ENCODE measurements around the gene KRTAP5-8. TPM values are rescaled to one million over a fixed set of nuclear protein-coding genes. Genes with fewer than 3 reads are reported as not detected.

Gene KRTAP5-8
- total RNA-seq, 2 experiments from 2014 or later = not detected

DNA sequence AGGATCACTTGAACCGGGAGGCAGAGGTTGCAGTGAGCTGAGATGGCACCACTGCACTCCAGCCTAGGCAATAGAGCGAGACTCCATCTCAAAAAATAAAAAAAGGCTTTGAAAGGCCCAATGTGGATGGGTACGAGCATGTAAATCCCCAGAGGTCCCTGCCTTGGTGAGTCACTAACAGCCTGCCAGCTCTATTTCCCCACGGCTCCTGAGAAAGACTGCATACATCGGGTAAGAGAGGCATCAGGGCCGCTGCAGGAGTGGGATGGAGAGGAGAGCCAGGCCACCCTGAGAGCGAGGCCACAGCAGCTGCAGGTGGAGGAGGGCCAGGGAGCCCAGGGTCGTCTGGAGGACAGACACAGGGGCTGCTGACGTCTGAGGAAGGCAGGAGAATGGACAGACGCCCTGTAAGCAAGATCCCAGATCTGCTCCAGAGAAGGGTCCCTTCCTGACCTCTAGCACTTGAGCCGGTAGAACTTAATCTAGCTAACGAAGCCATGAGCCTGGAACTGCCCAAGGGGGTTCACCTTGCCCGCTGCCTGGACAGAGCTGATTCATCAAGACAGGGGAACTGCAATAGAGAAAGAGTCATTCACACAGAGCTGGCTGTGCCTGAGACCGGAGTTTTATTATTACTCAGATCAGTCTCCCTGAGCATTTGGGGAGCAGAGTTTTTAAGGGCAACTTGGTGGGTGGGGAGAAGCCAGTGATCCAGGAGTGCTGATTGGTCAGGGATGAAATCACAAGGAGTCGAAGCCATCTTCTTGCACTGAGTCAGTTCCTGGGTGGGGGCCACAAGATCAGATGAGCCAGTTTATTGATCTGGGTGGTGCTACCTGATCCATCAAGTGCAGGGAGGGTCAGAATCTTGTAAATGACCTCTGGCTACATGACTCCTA, 5.3 kb downstream of the KRTAP5-8 start:
- H3K27me3 Mint-ChIP-seq = peaks cover 10% of the 10 kb centered on the region

DNA sequence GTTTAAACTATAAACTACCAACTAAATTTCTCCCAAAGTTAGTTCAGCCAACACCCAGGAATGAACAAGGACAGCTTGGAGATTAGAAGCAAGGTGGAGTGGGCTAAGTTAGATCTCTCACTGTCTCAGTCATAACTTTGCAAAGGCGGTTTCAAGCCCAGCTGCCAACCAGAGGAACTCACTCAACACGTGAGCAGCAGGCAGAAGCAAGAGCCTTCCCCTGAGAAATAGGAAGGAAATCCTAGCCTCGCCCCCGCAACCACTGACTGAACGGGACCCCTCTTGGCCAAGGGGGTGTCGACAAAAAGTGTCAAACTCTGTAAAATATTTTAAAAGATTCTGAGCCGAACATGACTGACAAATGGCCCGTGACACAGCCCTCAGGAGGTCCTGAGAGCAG, 6.0 kb downstream of the KRTAP5-8 start:
- H3K9me3 Mint-ChIP-seq = peaks cover 17% of the 10 kb centered on the region
- H3K27me3 Mint-ChIP-seq = peaks cover 10% of the 10 kb centered on the region
- H3K4me3 Mint-ChIP-seq = no peak overlapping the region
- H3K27ac Mint-ChIP-seq = no peak overlapping the region
- no peak for DNase-seq
- no peaks in the 10 kb centered on the region for H3K36me3 Mint-ChIP-seq (ENCODE audit: low read depth)
- peaks cover 1% of the 10 kb centered on the region for H3K4me1 Mint-ChIP-seq
- ChIA-PET CTCF (no interaction called here), POLR2A (no interaction called here)

More for the DNA sequence above, 5.3 kb downstream of the KRTAP5-8 start:
- Mint-ChIP-seq H3K36me3 (ENCODE audit: low read depth) (no peaks in the 10 kb centered on the region), H3K4me1 (peaks cover 1% of the 10 kb centered on the region), H3K27ac (no peak overlapping the region), H3K4me3 (no peak overlapping the region), H3K9me3 (peaks cover 17% of the 10 kb centered on the region)
- no peak for DNase-seq
- POLR2A ChIA-PET = no interaction called here
- CTCF ChIA-PET = no interaction called here

DNA sequence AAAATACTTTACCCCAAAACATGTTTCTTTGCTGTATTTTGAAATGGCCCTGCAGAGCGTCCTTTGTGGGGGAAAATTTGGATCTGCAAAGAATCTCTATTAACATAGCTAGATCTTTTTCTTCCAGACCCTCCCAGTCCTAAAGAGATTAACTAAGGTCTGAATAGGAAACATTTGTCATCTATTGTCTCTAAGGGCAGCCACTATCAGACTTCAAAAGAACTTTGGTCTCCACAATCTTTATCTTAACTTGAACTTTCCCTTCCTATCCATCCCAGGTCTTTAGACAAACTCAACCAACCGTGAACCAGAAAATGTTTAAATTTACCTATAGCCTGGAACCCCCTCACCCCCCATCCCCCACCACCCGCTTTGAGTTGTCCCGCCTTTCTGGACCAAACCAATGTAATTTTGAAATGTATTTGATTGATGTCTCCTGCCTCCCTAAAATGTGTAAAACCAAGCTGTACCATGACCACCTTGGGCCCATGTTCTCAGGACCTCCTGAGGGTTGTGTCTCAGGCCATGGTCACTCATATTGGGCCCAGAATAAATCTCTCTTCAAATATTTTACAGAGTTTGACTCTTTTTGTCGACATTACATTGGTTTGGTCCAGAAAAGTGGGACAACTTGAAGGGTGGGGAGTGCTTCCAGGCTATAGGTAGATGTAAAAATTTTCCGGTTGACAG, 6.8 kb downstream of the KRTAP5-8 start:
- Mint-ChIP-seq H3K4me1 (peaks cover 1% of the 10 kb centered on the region), H3K4me3 (no peak overlapping the region), H3K36me3 (ENCODE audit: low read depth) (no peaks in the 10 kb centered on the region), H3K27ac (no peak overlapping the region), H3K9me3 (peaks cover 17% of the 10 kb centered on the region), H3K27me3 (peaks cover 15% of the 10 kb centered on the region)
- POLR2A ChIA-PET = no interaction called here
- DNase-seq = no peak
- CTCF ChIA-PET = no interaction called here

DNA sequence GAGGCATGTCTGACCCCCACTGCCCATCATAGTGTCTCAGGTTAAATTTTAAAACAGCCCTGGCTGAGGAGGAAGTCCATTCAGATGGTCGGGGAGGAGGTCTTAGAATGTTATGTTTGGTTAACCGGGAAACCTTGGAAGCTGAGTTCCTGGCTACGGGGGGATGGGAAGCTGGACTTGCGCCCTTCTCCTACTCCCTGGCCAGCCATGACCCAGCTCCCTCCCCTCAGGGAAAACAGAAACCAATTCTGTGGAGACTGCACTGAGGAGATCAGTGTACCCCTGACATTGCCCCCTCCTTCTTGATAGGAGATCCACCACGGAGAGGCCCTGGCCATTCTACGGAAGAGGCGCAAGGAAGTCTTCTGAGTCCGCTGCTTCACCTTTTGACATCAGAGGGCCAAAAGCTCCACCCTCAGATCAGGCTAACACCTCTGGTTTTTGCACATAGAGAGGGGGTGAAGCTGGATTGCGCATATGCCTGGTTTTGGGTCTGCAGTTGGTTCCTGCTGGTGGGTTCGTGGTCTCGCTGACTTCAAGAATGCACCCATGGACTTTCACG, 7.7 kb downstream of the KRTAP5-8 start:
- H3K27me3 Mint-ChIP-seq = peaks cover 16% of the 10 kb centered on the region
- H3K9me3 Mint-ChIP-seq = peaks cover 17% of the 10 kb centered on the region
- H3K4me3 Mint-ChIP-seq = no peak overlapping the region
- POLR2A ChIA-PET = no interaction called here
- CTCF ChIA-PET = interaction anchor here (1.5 kb wide), 1 partner anchor 18 kb away, joined by 3 read pairs; no protein-coding TSS in a partner anchor
- no peak for DNase-seq
- H3K4me1 Mint-ChIP-seq = peaks cover 1% of the 10 kb centered on the region
- no peak overlapping the region for H3K27ac Mint-ChIP-seq
- H3K36me3 Mint-ChIP-seq (ENCODE audit: low read depth) = no peaks in the 10 kb centered on the region

DNA sequence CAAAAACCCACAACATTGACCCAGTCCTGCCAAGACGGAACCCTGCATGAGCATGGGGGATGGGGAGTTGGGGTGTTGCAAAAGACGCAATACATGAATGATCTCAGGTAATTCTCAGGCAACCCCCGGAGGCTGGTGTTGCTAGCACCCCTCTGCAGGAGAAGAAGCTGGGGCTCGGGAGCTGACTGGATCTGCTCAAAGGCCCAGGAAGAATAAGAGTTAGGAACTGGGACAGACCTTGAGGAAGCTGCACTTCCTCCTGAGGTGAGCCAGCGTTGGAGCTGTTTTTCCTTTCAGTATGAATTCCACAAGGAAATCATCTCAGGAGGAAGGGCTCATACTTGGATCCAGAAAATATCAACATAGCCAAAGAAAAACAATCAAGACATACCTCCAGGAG, 10.3 kb downstream of the KRTAP5-8 start, which contains the start of gene KRTAP5-9:
TSS of gene KRTAP5-9 (plus strand) at position 301 of the 400 bp plus-strand sequence. CDS start 238 bp downstream, outside the sequence.
- no peaks in the 10 kb centered on the region for H3K36me3 Mint-ChIP-seq (ENCODE audit: low read depth)
- peaks cover 16% of the 10 kb centered on the region for H3K27me3 Mint-ChIP-seq
- POLR2A ChIA-PET = no interaction called here
- peaks cover 5% of the 10 kb centered on the region for H3K9me3 Mint-ChIP-seq
- no peak for DNase-seq
- no peak within 1 kb of the TSS for H3K27ac Mint-ChIP-seq
- H3K4me1 Mint-ChIP-seq = no peaks in the 10 kb centered on the region
- CTCF ChIA-PET = no interaction called here
- no peak within 1 kb of the TSS for H3K4me3 Mint-ChIP-seq

DNA sequence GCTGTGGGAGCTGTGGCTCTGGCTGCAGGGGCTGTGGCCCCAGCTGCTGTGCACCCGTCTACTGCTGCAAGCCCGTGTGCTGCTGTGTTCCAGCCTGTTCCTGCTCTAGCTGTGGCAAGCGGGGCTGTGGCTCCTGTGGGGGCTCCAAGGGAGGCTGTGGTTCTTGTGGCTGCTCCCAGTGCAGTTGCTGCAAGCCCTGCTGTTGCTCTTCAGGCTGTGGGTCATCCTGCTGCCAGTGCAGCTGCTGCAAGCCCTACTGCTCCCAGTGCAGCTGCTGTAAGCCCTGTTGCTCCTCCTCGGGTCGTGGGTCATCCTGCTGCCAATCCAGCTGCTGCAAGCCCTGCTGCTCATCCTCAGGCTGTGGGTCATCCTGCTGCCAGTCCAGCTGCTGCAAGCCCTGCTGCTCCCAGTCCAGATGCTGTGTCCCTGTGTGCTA, 10.9 kb downstream of the KRTAP5-8 start:
- POLR2A ChIA-PET = no interaction called here
- Mint-ChIP-seq H3K4me3 (no peak overlapping the region), H3K36me3 (ENCODE audit: low read depth) (no peaks in the 10 kb centered on the region), H3K27ac (no peak overlapping the region), H3K4me1 (no peaks in the 10 kb centered on the region), H3K27me3 (peaks cover 16% of the 10 kb centered on the region), H3K9me3 (peaks cover 5% of the 10 kb centered on the region)
- no peak for DNase-seq
- CTCF ChIA-PET = no interaction called here

DNA sequence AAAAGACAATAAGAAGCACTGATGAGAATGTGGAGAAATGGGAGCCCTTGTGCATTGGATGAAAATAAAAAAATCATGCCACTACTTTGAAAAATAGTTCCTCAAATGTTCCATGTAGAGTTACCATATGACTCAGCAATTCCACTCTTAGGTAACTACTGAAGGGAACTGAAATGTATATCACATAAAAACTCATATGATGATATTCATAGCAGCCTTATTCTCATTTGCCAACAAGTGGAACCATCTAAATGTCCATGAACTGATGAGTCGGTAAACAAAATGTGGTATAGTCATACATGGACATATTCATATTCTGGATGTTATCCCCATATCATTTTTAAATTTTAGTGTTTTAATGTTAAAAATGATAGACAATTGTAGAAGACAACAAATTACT, 13.9 kb downstream of the KRTAP5-8 start:
- DNase-seq = no peak
- peaks cover 8% of the 10 kb centered on the region for H3K27me3 Mint-ChIP-seq
- no peak overlapping the region for H3K4me3 Mint-ChIP-seq
- H3K36me3 Mint-ChIP-seq (ENCODE audit: low read depth) = no peaks in the 10 kb centered on the region
- H3K4me1 Mint-ChIP-seq = no peaks in the 10 kb centered on the region
- H3K27ac Mint-ChIP-seq = no peak overlapping the region
- ChIA-PET CTCF (no interaction called here), POLR2A (no interaction called here)
- no peaks in the 10 kb centered on the region for H3K9me3 Mint-ChIP-seq

DNA sequence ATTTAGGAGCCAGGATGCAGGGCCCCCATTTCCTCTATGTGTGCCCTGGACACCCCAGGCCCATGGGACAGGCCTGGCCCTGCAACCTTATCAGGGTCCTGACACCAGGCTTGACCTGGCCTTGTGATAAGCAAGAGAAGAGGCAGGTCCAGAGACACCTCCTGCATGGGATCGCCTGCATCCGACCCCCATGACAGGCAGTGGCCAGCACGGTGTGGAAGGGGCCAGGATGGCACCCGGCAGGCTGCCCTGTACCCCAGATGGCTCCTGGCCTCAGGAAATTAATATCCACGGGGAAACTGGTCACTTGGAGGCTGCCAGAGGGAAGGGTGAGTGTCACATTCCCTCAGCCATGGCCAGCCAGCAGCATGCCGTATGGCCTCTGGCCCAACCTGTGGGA, 17.2 kb downstream of the KRTAP5-8 start:
- ChIA-PET CTCF (no interaction called here), POLR2A (no interaction called here)

DNA sequence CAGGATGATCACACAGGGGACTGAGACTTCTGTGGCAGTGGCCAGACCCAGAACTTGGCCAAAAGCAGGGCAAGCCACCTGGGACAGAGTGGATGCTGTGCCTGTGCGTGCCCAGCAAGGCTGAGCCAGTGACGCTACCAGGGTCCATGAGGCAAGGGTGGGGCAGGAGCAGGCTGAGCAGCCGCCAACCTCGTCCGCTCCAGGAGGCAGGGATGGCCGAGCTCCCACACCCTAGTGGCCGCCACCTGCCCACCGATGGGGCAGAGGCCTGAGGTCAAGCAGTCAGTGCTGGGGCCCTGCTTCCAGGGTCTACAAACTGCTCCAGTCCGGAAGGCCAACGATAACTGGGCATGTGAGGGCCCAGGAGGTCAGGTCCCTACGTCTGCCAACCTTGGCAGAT, 17.7 kb downstream of the KRTAP5-8 start:
- H3K27me3 Mint-ChIP-seq = peaks cover 13% of the 10 kb centered on the region
- no peaks in the 10 kb centered on the region for H3K36me3 Mint-ChIP-seq (ENCODE audit: low read depth)
- CTCF ChIA-PET = no interaction called here

More for the DNA sequence above, 17.2 kb downstream of the KRTAP5-8 start:
- H3K9me3 Mint-ChIP-seq = no peaks in the 10 kb centered on the region
- H3K27me3 Mint-ChIP-seq = peaks cover 13% of the 10 kb centered on the region
- H3K4me3 Mint-ChIP-seq = no peak overlapping the region
- no peak overlapping the region for H3K27ac Mint-ChIP-seq
- H3K36me3 Mint-ChIP-seq (ENCODE audit: low read depth) = no peaks in the 10 kb centered on the region
- H3K4me1 Mint-ChIP-seq = no peaks in the 10 kb centered on the region
- DNase-seq = no peak

DNA sequence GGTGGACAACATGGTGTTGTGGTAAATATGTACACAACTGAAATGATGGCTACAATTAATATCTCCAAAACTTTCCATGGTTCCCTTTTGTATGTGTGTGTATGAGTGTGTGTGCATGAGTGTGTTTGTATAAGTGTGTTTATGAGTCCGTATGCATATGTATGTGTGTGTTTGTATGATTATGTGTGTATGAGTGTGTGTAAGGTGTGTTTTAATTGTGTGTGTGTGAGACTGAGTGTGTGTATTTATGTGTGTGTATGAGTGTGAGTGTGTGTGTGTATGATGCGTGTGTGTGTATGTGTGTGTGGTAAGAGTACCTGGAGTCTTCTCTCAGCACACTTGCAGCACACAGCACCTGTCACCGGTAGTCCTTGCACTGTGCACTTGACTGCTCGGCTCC, 18.2 kb downstream of the KRTAP5-8 start:
- no peak overlapping the region for H3K4me3 Mint-ChIP-seq
- H3K27ac Mint-ChIP-seq = no peak overlapping the region
- H3K27me3 Mint-ChIP-seq = peaks cover 15% of the 10 kb centered on the region
- H3K9me3 Mint-ChIP-seq = no peaks in the 10 kb centered on the region
- DNase-seq = no peak
- CTCF ChIA-PET = no interaction called here
- POLR2A ChIA-PET = no interaction called here
- no peaks in the 10 kb centered on the region for H3K36me3 Mint-ChIP-seq (ENCODE audit: low read depth)
- no peaks in the 10 kb centered on the region for H3K4me1 Mint-ChIP-seq

More for the DNA sequence above, 17.7 kb downstream of the KRTAP5-8 start:
- H3K27ac Mint-ChIP-seq = no peak overlapping the region
- DNase-seq = no peak
- H3K4me3 Mint-ChIP-seq = no peak overlapping the region
- no peaks in the 10 kb centered on the region for H3K4me1 Mint-ChIP-seq
- H3K9me3 Mint-ChIP-seq = no peaks in the 10 kb centered on the region
- POLR2A ChIA-PET = no interaction called here

DNA sequence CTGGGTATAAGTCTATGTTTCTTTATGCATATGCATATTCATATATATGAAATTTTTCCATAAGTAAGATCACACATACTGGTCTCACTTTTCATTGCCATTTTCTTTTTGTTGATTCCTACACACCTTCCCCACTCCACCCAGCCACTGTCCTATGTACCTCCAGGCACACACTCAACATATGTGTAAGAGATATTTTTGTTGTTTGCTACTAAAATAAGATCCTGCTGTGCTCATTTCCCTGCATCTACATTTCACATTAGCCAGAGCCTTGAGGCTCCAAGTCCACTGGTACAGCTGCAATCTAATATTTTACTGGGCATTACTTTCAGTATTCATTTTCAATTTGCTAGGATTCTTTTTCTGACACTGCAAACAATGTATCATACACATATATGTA, 19.4 kb downstream of the KRTAP5-8 start:
- no peaks in the 10 kb centered on the region for H3K4me1 Mint-ChIP-seq
- POLR2A ChIA-PET = no interaction called here
- peaks cover 18% of the 10 kb centered on the region for H3K27me3 Mint-ChIP-seq
- CTCF ChIA-PET = no interaction called here
- H3K4me3 Mint-ChIP-seq = no peak overlapping the region
- no peaks in the 10 kb centered on the region for H3K36me3 Mint-ChIP-seq (ENCODE audit: low read depth)
- no peak overlapping the region for H3K27ac Mint-ChIP-seq
- H3K9me3 Mint-ChIP-seq = no peaks in the 10 kb centered on the region
- DNase-seq = no peak

DNA sequence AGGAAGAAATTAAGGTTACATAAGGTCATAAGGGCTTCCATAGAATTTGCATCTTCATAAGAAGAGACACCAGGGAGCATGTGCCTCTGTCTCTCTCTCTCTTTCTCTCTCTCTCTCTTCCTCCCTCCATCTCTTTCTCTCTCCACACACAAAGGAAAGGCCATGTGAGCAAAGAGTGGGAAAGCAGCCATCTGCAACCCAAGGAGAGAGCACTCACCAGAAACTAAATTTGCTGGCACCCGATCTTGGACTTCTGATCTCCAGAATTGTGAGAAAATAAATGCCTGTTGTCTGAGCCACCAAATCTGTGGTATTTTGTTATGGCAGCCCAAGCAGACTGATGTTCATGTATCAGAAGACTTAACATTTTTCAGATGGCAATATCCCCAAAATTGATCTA, 21.2 kb downstream of the KRTAP5-8 start:
- H3K4me3 Mint-ChIP-seq = no peak overlapping the region
- H3K9me3 Mint-ChIP-seq = no peaks in the 10 kb centered on the region
- POLR2A ChIA-PET = no interaction called here
- H3K36me3 Mint-ChIP-seq (ENCODE audit: low read depth) = no peaks in the 10 kb centered on the region
- CTCF ChIA-PET = no interaction called here
- DNase-seq = no peak
- no peaks in the 10 kb centered on the region for H3K4me1 Mint-ChIP-seq
- no peak overlapping the region for H3K27ac Mint-ChIP-seq
- H3K27me3 Mint-ChIP-seq = peaks cover 30% of the 10 kb centered on the region

DNA sequence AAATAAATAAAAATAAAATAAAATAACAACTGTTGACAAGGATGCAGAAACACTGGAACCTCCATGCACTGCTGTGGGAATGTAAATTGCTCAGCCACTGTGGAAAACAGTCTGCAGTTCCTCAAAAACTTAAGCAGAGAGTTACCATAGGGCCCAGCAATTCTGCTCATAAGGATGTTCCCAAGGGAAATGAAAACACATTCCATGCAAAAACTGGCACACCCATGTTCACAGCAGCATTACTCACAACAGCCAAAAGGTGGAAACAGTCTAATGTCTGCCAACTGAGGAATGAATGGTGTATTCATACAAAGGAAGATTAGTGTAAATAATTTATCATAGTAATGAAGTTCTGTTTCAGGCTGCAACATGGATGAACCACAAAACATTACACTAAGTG, 24.3 kb downstream of the KRTAP5-8 start:
- Mint-ChIP-seq H3K27me3 (peaks cover 36% of the 10 kb centered on the region), H3K36me3 (ENCODE audit: low read depth) (no peaks in the 10 kb centered on the region), H3K27ac (no peak overlapping the region), H3K4me3 (no peak overlapping the region), H3K9me3 (no peaks in the 10 kb centered on the region), H3K4me1 (no peaks in the 10 kb centered on the region)
- DNase-seq = no peak
- POLR2A ChIA-PET = no interaction called here
- CTCF ChIA-PET = no interaction called here

Measured in activated CD4-positive, alpha-beta memory T cell treated with anti-CD3 and anti-CD28 coated beads, Interleukin-2, amount 10 ng/mL, durations not matched to agents 7 days and 5 days (primary cell).